GM18870 (cell line): Measurements from ENCODE around the gene AP5S1.
"Not testable (repeated sequence)": the region's sequence is repeated elsewhere in the genome, so short reads cannot be mapped to it uniquely, and the experiment has no call there.

Experiments
- ATAC-seq: cut with Tn5 transposase; IDR thresholded peaks from one replicate; pipeline ENCODE4 v1.9.1; 2021; ENCODE audit warnings: moderate library complexity; ENCODE audit not compliant: unreplicated experiment

Gene AP5S1

GRCh38 chr20:3811467-3812258 is 8.7 kb upstream of the AP5S1 start:
- no peak for ATAC-seq

GRCh38 chr20:3812259-3812681 is 8.1 kb upstream of the AP5S1 start:
- ATAC-seq = no peak

GRCh38 chr20:3812975-3813847 is 7.1 kb upstream of the AP5S1 start:
- no peak for ATAC-seq

- no peak for ATAC-seq
Measured at GRCh38 chr20:3813848-3814581, 6.3 kb upstream of the AP5S1 start.

- ATAC-seq = no peak
Measured at GRCh38 chr20:3814928-3815495, 5.3 kb upstream of the AP5S1 start.

- ATAC-seq = no peak
Measured at GRCh38 chr20:3815703-3816315, 4.5 kb upstream of the AP5S1 start.

- ATAC-seq = no peak
Measured at GRCh38 chr20:3818155-3819151, 1.9 kb upstream of the AP5S1 start.

- no peak for ATAC-seq
Measured at GRCh38 chr20:3819411-3820047, 818 bp upstream of the AP5S1 start.

- no peak for ATAC-seq
Measured at GRCh38 chr20:3820901-3821727, 767 bp downstream of the AP5S1 start.

GRCh38 chr20:3821996-3822395 is 1.6 kb downstream of the AP5S1 start:
- ATAC-seq = no peak

GRCh38 chr20:3823881-3824280 is 3.5 kb downstream of the AP5S1 start:
- ATAC-seq = no peak

- no peak for ATAC-seq
Measured at GRCh38 chr20:3825526-3825925, 5.2 kb downstream of the AP5S1 start.

- no peak for ATAC-seq
Measured at GRCh38 chr20:3826420-3826819, 6.1 kb downstream of the AP5S1 start.

- no peak for ATAC-seq
Measured at GRCh38 chr20:3828798-3829197, 8.5 kb downstream of the AP5S1 start.

GRCh38 chr20:3829891-3830290 is 9.5 kb downstream of the AP5S1 start:
- not testable (repeated sequence) for ATAC-seq

GRCh38 chr20:3836132-3836531 is 15.8 kb downstream of the AP5S1 start:
- no peak for ATAC-seq

- no peak for ATAC-seq
Measured at GRCh38 chr20:3839328-3839727, 19.0 kb downstream of the AP5S1 start.

- ATAC-seq = not testable (repeated sequence)
Measured at GRCh38 chr20:3840201-3840600, 19.9 kb downstream of the AP5S1 start.
